Adipose tissue (tissue), 3 donors: ENCODE results near the gene TOM1L2. TPM values are rescaled to one million over a fixed set of nuclear protein-coding genes. Genes with fewer than 3 reads are reported as not detected.

Source experiments
- H3K27ac ChIP-seq: one replicate; pipeline ENCODE4 v1.5.1; 2013; ENCODE audit warnings: low read depth, low read length
- whole genome bisulfite sequencing, 3 donors: extraction: QIAGEN DNeasy Blood & Tissue Kit; methylation state at CpG; one replicate each; pipeline ENCODE4 v1.1.7; 2013; 5-methylcytosine and 5-hydroxymethylcytosine counted together
- polyA plus RNA-seq, 3 donors: library from polyadenylated mRNA; stranded (reverse); fragments of 200-250 nt; gene quantifications; one replicate each; pipeline ENCODE4 v1.2.3, GENCODE V29; 2013
- donor health status: healthy with polysubstance abuse.
- donor health status: Bipolar disorder and iron deficiency.
- donor health status: healthy.

The TOM1L2 gene
- 10 to 100 TPM; 14.0 to 24.8 (median 16.3) TPM for polyA plus RNA-seq

DNA sequence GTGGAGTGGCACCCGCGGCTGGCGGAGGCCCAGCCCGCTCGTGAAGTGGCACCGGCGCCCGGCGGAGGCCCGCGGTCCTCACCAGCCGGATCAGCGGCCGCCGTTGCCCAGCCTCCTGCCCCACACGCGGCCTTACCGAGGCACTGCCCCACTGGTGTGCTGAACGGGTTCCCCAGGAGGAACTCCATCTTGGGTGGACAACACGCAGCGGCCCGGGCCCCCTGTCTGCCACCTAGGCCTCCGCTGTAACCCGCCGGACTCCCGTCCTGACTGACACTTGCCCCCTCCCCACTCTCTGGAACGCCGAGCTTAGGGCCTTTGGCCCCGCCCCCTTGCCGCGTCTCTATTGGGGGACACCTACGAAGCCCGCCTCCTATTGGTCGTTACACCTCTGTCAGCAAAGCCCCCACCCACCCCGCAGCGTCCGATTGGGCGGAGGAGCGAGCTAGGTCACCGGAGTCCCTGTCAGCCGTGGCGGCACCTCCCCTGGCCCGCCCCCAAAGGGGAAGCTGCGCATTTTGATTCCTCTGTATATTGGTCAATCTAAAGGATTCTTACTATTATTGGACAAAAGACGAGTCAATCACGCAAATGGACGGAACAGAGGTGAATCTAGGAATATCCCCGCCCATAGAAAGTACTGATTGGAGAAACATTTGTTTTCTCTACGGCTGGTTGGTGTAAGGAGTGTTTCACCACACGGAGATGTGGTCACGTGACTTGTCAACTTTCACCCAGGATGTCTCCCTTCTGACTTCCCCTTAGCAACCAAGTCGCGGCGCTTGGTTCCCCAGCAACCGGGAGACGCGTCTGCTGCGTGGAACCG, at the start of gene TOM1L2, which contains the start of gene DRC3:
TSS of gene TOM1L2 (minus strand) at position 275 of the 826 bp plus-strand sequence. CDS start at position 188, 87 bp downstream.
TSS of gene DRC3 (plus strand) at position 737 of the 826 bp plus-strand sequence. CDS start 4,737 bp downstream, outside the sequence.
- WGBS, 3 donors = 0 to 1% (median 0%) methylated on average over 52 to 59 of the region's 59 CpGs
- H3K27ac ChIP-seq = no peak within 1 kb of the TSS

DNA sequence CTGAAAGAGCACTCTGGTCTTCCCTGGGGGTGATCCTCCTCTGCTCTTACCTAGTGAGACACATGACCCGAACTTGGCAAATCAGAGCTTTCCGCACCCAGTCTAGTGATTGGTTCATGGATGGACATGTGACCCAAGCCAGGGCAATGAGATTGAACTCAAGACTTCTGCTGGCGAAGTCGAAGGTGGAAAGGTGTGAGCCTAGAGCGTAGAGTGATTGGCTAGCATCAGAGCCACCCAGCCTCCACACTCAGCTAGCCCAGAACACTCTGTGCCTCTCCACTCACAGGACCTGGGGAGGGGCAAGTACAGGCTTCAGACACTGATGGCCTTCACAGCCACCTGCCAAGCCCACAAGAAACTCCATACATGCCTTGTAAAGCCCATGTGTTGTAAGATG, 49.2 kb upstream of the TOM1L2 start:
- no peak overlapping the region for H3K27ac ChIP-seq
- 95 to 96% (median 96%) methylated on average over 5 of the region's 5 CpGs for WGBS, 3 donors

DNA sequence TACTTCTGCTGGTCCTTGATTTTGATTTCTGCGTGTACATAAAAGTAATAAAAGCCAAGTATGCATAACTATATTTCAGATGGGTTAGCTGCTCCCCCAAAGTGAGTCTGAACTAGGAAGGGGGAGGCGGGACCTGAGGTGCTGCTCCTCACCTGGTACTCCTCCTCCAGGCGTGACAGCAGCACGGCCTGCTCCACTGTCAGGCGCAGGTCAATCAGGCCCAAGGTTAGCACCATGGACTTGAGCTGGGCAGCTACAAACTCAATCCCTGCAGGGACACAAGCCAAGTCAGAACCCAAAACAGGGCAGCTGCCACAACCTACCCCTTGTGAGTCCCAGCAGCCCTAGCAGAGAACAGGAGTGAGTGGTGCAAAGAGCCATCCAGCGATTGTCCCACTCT, 48.8 kb upstream of the TOM1L2 start:
- WGBS, 3 donors = 96 to 98% (median 97%) methylated on average over 6 of the region's 6 CpGs

DNA sequence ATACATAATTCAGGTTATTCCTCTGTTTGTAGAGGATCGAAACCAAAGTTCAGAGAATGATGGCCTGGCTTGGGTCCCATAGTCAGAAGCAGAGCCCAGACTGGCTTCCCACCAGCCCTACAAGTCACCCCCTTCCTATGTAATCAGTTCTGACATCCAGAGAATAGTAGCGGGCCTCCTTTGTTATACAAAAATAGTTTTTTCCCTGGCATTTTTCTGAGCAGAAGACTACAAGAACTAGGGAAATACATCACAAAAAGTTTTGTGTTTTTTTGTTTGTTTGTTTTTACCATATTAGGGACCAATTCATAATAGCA, 47.6 kb upstream of the TOM1L2 start:
- 76 to 90% (median 90%) methylated on average over 2 of the region's 2 CpGs for WGBS, 3 donors
- no peak overlapping the region for H3K27ac ChIP-seq

More for the DNA sequence above, 48.8 kb upstream of the TOM1L2 start:
- no peak overlapping the region for H3K27ac ChIP-seq

DNA sequence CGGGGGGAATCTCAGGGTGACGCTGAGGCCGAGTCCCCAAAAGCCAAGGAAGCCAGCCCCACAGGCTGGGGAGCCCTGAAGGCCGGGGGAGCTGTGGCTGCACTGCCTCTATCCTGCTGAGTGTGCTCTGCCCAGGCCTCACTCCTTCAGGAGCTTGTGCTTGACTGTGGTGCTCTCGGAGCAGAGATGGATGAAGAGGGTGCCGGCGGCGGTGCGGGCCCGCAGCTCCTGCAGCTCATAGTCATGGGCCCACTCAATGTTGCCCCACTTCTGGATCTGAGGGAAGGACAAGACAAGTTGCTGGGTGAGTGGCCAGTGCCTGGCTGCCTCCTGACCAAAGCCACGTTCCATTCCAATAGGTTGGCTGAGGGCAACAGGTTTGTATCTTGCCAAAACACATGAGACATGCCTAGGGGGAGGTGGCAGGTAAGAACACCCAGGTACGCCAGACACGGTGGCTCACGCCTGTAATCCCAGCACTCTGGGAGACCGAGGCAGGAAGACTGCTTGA, 46.3 kb upstream of the TOM1L2 start:
- WGBS, 3 donors = 92 to 94% (median 94%) methylated on average over 15 of the region's 15 CpGs
- H3K27ac ChIP-seq = no peak overlapping the region

DNA sequence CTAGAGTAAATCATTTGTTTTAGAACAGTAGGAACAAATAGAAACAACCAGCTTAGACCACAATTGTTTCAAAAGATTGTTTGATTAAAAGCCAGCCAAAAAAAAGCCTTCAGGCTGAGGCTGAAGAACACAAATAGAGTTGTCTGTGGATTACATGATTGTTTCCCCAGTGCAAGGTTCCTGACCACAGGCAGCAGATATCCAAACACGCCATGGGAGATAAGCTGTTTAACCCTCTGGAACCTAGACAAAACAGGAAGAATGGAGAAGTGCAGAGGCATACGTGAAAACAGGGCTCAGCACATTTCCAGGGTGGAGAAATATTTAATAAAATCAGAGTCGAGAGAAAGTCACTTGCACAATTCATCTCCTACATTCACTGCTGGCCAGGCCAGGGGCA, 45.8 kb upstream of the TOM1L2 start:
- no peak overlapping the region for H3K27ac ChIP-seq
- 30 to 68% (median 64%) methylated on average over 3 of the region's 3 CpGs for WGBS, 3 donors

DNA sequence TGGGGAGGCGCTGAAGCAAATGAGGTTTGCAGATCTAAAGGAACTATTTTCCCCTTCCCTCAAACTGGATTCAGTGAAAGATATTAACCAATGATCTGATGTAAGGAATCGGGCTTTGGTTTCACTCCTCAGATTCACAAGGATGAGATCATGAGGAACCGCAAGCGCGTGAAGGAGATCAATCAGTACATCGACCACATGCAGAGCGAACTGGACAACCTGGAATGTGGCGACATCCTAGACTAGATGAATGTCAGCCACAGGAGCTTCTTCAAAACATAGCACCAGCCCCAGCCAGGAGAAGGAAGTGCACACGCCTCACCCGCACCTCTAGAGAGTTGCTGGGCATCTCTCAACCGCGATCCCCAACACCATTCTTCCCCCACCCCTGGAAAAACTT, 44.2 kb upstream of the TOM1L2 start:
- WGBS, 3 donors = 94 to 97% (median 96%) methylated on average over 12 of the region's 12 CpGs
- no peak overlapping the region for H3K27ac ChIP-seq

DNA sequence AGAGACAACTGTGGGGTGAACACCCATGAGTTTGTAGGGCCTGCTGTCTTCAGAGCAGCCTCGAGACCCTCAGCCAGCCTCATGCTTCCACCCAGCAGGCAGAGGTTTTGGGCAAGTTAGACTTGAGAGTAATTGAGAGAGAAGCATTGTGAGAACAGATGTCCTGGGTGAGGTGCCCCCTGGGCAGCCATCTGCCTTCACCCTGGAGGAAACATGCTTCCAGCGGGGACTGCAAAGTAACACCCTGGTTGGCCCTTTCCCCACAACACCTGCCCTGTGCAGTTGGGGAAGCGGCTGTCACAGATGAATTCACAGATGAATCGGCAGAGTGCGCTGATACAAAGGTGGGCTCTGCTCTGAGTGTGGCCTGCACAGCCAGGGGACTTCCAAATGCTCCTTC, 43.4 kb upstream of the TOM1L2 start:
- no peak overlapping the region for H3K27ac ChIP-seq
- 96 to 98% (median 98%) methylated on average over 5 of the region's 5 CpGs for WGBS, 3 donors

DNA sequence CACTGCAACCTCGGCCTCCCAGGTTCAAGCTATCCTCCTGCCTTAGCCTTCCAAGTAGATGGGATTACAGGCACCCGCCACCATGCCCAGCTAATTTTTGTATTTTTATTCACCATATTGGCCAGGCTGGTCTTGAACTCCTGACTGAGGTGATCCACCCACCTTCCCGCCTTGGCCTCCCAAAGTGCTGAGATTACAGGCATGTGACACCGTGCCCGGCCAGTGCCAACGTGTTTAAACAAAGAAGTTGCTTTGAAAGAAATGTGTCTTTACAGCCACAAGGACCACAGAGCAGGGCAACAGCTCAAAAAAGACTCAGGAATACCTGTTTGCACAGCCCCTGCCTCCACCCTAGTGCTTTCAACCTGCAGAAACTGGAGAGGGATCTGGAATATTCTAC, 41.8 kb upstream of the TOM1L2 start:
- 96 to 98% (median 96%) methylated on average over 6 of the region's 6 CpGs for WGBS, 3 donors
- H3K27ac ChIP-seq = no peak overlapping the region

DNA sequence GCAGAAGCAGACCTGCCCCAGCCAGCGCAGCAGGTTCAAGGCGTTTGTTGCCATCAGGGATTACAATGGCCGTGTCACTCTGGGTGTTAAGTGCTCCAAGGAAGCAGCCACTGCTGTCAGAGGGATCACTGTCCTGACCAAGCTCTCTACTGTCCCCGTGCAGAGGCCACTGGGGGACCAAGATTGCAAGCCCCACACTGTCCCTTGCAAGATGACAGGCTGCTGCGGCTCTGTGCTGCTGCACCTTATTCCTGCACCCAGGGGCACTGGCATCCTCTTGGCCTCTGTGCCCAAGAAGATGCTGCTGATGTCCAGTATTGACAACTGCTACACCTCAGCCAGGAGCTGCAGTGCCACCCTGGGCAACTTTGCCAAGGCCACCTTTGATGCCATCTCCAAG, 39.1 kb upstream of the TOM1L2 start:
- H3K27ac ChIP-seq = no peak overlapping the region

DNA sequence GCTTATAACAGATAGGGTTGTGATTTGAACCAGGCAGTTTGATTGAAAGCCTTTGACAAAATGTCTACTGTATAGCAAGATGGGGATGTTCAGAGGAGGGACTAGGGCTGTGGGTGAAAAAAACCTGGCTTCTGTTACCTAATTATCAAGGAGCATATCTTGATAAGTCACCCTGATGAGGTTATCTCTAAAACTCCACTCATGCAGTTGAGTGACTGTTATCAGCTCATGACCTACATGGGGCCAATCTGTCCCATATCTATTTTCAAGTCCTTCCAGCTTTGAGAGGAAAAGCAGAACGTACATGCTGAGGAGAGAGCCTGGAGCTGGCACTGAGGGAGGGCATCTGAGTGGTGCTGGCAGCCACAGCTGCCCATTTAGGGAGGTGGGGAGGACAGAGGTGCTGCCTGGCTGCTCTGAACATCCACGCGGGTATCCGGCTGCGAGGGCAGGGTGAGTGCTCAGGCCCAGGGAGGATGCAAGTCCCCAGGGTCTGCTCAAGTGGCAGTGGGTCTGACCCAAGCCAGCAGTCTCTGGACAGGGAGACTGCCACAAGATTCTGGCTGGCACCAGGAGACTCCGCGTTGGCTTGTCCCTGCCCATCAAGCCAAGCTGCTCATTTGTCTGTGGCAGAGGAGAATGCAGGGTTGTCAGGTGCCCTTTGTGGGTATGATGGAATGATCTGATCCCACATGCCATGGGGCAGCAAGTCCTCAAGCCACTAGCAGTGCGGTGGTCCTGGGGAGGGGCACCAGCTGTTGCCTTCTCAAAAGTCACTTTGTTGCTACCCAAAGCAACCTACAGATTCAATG, 37.6 kb upstream of the TOM1L2 start:
- H3K27ac ChIP-seq = no peak overlapping the region
- 86 to 97% (median 86%) methylated on average over 8 of the region's 8 CpGs for WGBS, 3 donors

More for the DNA sequence above, 39.1 kb upstream of the TOM1L2 start:
- WGBS, 3 donors = 93 to 97% (median 96%) methylated on average over 5 of the region's 5 CpGs

DNA sequence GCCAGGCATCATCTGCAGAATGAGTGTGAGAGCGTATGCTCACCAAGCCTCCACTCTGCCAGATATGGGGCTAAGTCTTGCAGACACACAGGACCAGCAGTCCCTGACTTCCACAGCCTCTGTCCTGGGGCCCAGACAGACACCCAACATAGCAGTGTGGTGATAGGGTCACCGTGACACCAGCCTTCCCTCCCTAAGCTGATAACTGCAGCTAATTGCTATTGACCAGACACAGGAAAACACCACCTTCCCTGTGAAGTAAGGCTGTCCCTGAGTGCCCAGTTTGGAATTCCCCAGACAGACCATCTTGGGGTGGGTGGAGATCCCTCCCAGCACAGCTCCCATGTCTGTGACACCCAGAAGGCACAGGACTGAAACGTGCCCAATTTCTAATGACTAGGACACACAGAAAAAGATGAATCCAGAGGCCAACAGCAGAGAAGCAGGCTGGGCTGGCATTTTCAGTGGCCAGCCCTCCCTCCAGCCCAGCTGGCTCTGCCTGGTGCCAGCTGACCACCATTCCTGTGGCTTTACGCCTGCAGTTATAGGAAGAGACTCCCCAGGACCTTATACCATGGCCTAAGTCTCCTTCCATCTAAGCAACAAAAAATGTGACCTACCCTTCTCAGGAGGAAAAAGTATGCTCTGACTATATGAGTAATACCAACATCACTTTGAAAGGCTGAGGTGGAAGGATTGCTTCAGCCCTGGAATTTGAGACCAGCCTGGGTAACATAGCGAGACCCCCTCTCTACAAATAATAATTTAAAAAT, 36.5 kb upstream of the TOM1L2 start:
- no peak overlapping the region for H3K27ac ChIP-seq
- WGBS, 3 donors = 84 to 99% (median 90%) methylated on average over 5 of the region's 5 CpGs

DNA sequence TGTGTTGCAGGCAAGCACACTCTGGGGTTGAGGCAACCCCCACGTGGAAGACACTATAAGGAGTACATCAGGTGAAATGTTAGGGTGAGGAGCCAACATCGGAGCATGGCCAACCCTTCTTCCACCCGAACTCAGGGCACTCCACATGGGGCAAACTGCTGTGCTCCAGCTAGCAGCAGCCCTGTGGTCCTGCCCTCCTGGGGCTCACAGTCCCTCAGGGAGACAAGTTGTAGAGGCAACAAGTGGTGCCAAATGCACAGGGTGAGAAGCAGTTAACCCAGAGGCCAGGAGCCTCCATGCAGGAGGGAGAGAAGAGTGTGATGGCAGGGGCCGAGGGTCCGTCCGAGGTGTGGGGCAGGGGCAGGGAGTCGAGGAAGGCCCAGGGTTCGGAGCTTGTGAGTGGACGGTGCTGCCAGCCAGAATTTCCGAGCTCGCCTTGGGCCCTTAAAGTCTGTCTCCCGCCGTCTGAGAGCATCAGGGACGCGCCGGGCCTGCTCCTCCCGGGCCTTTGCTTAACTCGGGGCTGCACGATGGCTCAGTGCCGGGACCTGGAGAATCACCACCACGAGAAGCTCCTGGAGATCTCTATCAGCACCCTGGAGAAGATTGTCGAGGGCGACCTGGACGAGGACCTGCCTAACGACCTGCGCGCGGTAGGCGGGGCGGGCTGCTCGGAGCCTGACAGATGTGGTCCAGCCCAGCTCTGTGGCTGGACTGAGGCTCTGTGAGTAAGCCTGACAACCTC, 34.5 kb upstream of the TOM1L2 start:
- 82 to 85% (median 85%) methylated on average over 25 to 31 of the region's 31 CpGs for WGBS, 3 donors
- H3K27ac ChIP-seq = no peak overlapping the region

DNA sequence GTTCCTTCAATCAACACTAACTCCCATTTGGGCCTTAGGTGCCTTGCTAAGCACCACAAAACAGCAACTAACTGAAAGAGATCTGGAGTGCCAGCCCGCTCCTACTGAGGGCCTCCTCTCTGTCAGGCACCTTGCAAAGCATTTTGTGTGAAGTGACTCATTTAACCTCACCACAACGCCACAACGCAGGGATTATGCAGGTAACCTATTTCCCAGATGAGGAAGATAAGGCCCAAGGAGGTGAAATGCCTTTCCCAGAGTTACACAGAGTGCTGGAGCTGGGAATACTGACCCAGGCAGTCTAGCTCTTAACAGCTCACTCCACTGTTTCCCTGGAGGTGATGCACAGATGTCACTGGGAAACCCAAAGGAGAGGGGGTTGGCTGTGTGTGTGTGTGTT, 33.3 kb upstream of the TOM1L2 start:
- H3K27ac ChIP-seq = no peak overlapping the region
- WGBS, 3 donors = 82 to 94% (median 83%) methylated on average over 3 of the region's 3 CpGs

DNA sequence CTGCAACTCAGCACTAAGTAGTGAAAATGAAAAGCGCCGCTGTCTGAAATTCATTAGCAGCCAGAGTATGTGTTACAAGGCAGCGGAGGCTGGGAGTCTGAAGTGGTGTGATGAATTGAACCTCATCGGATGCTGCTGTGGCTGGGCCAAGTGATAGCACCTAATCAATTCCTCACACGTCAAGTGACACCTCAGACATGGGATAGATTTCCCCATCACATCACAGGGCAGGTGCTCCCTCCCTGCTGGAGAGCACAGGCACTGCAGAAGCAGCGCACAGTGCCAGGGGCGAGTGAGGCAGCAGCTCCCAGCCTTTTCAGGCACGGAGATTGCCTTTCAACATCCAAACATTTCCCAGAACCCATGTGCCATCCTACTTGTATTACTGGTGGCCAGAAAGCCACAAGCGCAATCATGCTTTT, 32.7 kb upstream of the TOM1L2 start:
- H3K27ac ChIP-seq = no peak overlapping the region
- 85 to 93% (median 86%) methylated on average over 9 of the region's 9 CpGs for WGBS, 3 donors

DNA sequence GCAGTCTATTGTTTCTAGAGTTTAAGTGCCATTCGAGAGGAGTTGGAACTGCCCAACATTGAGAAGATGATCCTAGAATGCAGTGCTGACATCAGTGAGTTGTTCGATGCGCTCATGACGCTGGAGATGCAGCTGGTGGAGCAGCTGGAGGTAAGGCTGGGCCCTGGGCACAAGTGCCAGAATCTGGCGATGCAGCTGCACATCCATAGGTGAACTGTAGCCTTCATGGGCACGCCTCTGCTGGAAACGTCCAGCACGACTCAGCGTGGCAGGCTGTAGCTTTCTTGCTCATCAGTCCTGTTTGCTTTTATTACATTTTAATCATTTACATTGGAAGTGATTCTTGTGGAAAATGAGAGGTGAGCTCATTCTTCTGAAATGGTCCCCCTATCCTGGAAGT, 32.1 kb upstream of the TOM1L2 start:
- 82 to 91% (median 87%) methylated on average over 9 of the region's 9 CpGs for WGBS, 3 donors
- H3K27ac ChIP-seq = no peak overlapping the region

DNA sequence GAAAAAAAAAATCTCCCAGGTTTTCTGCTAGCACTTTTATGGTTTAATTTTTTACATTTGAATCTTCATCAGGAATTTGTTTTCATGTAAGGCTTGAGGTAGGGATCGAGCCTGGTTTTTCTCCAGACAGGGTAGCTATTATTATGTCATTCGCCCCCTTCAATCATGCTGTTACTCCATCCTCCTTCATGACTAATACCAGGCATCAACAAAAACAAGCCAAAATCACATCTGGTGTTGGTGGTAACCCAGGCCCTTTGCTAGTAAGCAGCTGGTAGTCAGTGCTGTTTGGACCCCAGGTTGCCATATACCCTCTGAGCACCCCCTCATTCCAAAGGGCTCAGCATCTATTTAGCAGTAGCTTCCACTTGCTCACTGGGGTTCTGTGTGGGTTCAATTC, 30.0 kb upstream of the TOM1L2 start:
- 91 to 96% (median 95%) methylated on average over 2 of the region's 2 CpGs for WGBS, 3 donors

DNA sequence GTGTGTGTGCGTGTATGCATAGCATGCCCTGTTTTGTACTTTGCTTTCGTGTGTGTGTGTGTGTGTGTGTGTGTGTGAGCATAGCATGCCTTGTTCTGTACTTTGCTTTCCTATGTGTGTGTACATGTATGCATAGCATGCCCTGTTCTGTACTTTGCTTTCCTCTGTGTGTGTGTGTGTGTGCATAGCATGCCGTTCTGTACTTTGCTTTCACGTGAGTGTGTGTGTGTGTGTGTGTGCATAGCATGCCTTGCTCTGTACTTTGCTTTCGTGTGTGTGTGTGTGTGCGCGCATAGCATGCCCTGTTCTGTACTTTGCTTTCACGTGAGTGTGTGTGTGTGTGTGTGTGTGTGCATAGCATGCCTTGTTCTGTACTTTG, 27.8 kb upstream of the TOM1L2 start:
- no peak overlapping the region for H3K27ac ChIP-seq
- 64 to 83% (median 72%) methylated on average over 8 of the region's 8 CpGs for WGBS, 3 donors

More for the DNA sequence above, 30.0 kb upstream of the TOM1L2 start:
- no peak overlapping the region for H3K27ac ChIP-seq
